Measurements from ENCODE around the gene MRM1. TPM values are rescaled to one million over a fixed set of nuclear protein-coding genes. Genes with fewer than 3 reads are reported as not detected.
A peak's percentile ranks its signal among the peaks of the same experiment; 100 is the strongest.

MRM1 gene
- total RNA-seq, 4 donors from 2014 or later: 8.8 to 13.9 (median 10.8) TPM

DNA sequence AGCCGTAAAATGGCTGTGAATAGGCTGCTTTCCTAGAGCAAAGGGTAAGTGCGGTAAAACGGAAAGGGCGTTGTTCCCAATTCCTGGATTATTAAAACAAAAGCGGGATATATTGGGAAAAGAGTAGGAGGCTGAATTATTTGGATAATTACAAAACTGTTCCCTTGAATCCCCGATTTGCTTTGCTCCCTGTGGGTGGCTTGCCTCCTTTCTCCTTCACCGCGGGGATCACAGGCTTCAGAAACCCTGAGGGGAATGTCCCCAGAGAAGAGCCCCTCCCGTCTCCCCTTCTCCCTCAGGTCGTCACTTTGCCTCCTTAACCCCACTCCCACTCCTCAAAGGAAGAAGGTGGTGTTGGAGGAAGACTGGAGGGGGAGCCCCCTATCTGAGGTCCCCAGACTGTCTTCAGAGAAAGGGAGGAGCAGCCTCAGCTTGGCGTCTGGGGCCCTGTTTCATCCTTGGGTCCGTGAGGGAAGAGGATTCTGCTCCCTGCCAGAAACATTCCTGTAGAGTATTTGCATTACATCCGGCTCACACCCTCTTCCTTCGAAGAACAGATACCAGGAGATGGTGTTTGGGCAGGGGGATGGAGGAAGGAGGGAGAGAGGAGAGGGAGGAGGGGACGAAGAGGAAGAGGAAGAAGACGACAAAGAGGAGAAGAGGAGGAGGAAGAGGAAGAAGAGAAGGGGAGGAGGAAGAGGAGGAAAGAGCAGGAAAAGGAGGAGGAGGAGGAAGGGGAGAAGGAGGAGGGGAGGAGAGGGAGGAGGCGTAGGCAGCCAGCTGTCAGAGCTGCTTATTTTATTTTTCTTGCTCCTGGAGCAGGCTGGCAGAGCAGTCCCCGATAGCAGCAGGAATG, 31.8 kb downstream of the MRM1 start:
- intact Hi-C loops (cut with DNase I; ENCODE audit: low total_unique reads) (no loop called here), in situ Hi-C loops (cut with MboI; ENCODE audit: low sequenced_read_pairs in 4 of 4) (loop anchor here in 3 of 4 donors (10.0 to 25.0 kb wide), 4 partner anchors 304 to 612 kb away; partner anchors contain the start of genes AATF (in 1 of the 3) and LHX1 (in 1 of the 3))
- ATAC-seq: no peak
- Histone ChIP-seq H3K36me3 (no peaks in the 10 kb centered on the region), H3K9me3 (no peaks in the 10 kb centered on the region), H3K4me3 (no peak overlapping the region), H3K27me3 (peaks cover 0 to 11% (median 4%) of the 10 kb centered on the region in 3 donors), H3K27ac (no peak overlapping the region), H3K4me1 (peaks cover 0 to 2% of the 10 kb centered on the region in 2 donors)
- TF ChIP-seq POLR2A (IDR thresholded peaks at IDR 0.05): no peak
- DNase-seq: no peak

DNA sequence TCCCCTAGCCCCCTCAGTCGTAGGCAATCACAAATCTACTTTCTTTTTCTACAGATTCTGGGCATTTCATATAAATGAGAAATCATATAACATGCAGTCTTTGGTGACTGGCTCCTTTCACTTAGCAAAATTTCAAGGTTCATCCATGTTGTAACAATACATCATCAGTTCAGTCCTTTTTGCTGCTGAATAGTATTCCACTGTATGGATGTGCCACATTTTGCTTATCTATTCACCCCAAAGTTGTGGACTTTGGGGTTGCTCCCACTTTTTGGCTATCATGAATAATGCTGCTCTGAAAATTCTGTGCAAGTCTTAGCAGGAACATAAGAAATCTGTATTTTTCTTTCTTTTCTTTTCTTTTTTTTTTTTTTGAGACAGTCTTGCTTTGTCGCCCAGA, 39.0 kb downstream of the MRM1 start:
- H3K27ac ChIP-seq: no peak overlapping the region
- H3K4me3 ChIP-seq: no peak overlapping the region
- peaks cover 4 to 8% of the 10 kb centered on the region in 2 donors for H3K4me1 ChIP-seq
- H3K36me3 ChIP-seq: no peaks in the 10 kb centered on the region
- DNase-seq (no peak), ATAC-seq (no peak)
- TF ChIP-seq, protein P1, sequence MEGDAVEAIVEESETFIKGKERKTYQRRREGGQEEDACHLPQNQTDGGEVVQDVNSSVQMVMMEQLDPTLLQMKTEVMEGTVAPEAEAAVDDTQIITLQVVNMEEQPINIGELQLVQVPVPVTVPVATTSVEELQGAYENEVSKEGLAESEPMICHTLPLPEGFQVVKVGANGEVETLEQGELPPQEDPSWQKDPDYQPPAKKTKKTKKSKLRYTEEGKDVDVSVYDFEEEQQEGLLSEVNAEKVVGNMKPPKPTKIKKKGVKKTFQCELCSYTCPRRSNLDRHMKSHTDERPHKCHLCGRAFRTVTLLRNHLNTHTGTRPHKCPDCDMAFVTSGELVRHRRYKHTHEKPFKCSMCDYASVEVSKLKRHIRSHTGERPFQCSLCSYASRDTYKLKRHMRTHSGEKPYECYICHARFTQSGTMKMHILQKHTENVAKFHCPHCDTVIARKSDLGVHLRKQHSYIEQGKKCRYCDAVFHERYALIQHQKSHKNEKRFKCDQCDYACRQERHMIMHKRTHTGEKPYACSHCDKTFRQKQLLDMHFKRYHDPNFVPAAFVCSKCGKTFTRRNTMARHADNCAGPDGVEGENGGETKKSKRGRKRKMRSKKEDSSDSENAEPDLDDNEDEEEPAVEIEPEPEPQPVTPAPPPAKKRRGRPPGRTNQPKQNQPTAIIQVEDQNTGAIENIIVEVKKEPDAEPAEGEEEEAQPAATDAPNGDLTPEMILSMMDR (IDR thresholded peaks at IDR 0.05 in 4 of 5, conservative IDR thresholded peaks at IDR 0.05 in 1 of 5): no peak
- no peak for TF ChIP-seq POLR2A (IDR thresholded peaks at IDR 0.05)
- intact Hi-C loops (cut with DNase I; ENCODE audit: low total_unique reads) (no loop called here), in situ Hi-C loops (cut with MboI; ENCODE audit: low sequenced_read_pairs in 4 of 4) (loop anchor here in 2 of 4 donors (25.0 kb wide), 2 partner anchors 297 to 597 kb away; partner anchors contain the start of genes AATF (in 1 of the 2) and LHX1 (in 1 of the 2))
- H3K9me3 ChIP-seq: no peaks in the 10 kb centered on the region
- H3K27me3 ChIP-seq: peaks cover 60 to 67% (median 64%) of the 10 kb centered on the region in 3 donors

DNA sequence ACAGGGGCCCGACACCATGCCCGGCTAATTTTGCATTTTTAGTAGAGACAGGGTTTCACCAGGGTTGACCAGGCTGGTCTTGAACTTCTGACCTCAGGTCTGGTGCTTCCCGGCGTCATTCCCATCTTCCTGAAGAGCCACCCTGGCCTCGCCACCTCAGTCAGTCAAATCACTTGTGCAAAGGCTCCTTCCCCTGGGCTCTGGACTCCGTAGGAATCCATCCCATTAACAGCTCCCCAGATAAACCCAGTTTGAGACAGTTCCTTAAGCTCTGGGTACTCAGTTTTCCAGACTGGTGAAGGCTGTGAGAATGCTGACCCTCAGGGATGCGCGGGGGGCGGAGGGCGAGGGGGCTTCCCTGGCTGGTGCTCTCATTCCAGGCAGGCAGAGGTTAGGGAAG, 39.5 kb downstream of the MRM1 start:
- H3K36me3 ChIP-seq: no peaks in the 10 kb centered on the region
- H3K4me1 ChIP-seq: peaks cover 4 to 8% of the 10 kb centered on the region in 2 donors
- no peak overlapping the region for H3K4me3 ChIP-seq
- no peak for DNase-seq
- no peaks in the 10 kb centered on the region for H3K9me3 ChIP-seq
- TF ChIP-seq, protein P1 (IDR thresholded peaks at IDR 0.05 in 4 of 5, conservative IDR thresholded peaks at IDR 0.05 in 1 of 5): no peak
- no peak for TF ChIP-seq POLR2A (IDR thresholded peaks at IDR 0.05)
- H3K27ac ChIP-seq: no peak overlapping the region
- in situ Hi-C loops (cut with MboI; ENCODE audit: low sequenced_read_pairs in 4 of 4): loop anchor here in 2 of 4 donors (25.0 kb wide), 2 partner anchors 296 to 596 kb away; partner anchors contain the start of genes AATF (in 1 of the 2) and LHX1 (in 1 of the 2)
- H3K27me3 ChIP-seq: peaks cover 64 to 71% (median 68%) of the 10 kb centered on the region in 3 donors
- intact Hi-C loops (cut with DNase I; ENCODE audit: low total_unique reads): no loop called here
- ATAC-seq: no peak

DNA sequence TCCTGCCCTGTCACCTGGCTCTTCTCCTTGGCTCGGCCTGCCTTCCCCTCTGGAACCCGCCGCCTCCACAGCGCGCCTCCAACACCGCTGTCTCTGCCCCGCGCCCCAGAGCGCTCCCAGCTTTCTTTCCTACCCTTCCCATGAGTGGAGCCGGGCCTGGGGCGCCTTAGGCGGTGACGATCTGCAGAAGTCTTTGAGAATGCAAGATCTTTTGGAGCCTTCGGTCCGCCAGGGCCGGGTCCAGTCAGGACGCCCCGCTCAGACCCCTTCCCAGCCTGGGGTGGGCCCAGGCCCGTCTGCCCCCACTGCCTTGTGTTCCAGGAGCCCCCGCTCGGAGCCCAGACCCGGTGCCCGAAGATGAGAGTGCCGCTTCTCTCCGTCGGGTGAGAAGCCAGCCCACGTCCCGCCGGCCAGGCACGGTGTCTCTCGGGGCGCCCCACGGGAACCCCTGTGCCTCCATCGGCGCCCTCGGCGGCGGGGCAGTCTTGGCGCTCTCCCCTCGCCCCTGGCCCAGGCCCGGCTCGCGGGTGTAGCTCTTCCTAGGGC, 40.0 kb downstream of the MRM1 start:
- no peak for ATAC-seq
- intact Hi-C loops (cut with DNase I; ENCODE audit: low total_unique reads): no loop called here
- H3K9me3 ChIP-seq: no peaks in the 10 kb centered on the region
- DNase-seq: no peak
- no peak overlapping the region for H3K27ac ChIP-seq
- peak overlapping the region; percentile 19 to 51 (median 37) for H3K4me3 ChIP-seq
- H3K27me3 ChIP-seq: peaks cover 68 to 71% (median 69%) of the 10 kb centered on the region in 3 donors
- peaks cover 4 to 8% of the 10 kb centered on the region in 2 donors for H3K4me1 ChIP-seq
- TF ChIP-seq, protein P1 (IDR thresholded peaks at IDR 0.05 in 4 of 5, conservative IDR thresholded peaks at IDR 0.05 in 1 of 5): no peak
- no peak for TF ChIP-seq POLR2A (IDR thresholded peaks at IDR 0.05)
- H3K36me3 ChIP-seq: no peaks in the 10 kb centered on the region
- in situ Hi-C loops (cut with MboI; ENCODE audit: low sequenced_read_pairs in 4 of 4): loop anchor here in 2 of 4 donors (25.0 kb wide), 2 partner anchors 296 to 596 kb away; partner anchors contain the start of genes AATF (in 1 of the 2) and LHX1 (in 1 of the 2)

All from gastrocnemius medialis (tissue), 4 donors.